IPS-15b (cell line): ENCODE data around the gene ZDHHC5.

ENCODE experiments used
- H3K27me3 ChIP-seq: one replicate; pipeline ENCODE4 v1.6.1; 2013; ENCODE audit warnings: low read length; ENCODE audit not compliant: control insufficient read depth, insufficient read depth
- H3K36me3 ChIP-seq: one replicate; pipeline ENCODE4 v1.6.1; 2013; ENCODE audit warnings: low read length; ENCODE audit not compliant: control insufficient read depth, insufficient read depth
- H3K4me1 ChIP-seq: one replicate; pipeline ENCODE4 v1.6.1; 2013; ENCODE audit warnings: mild to moderate bottlenecking, low read length; ENCODE audit not compliant: control insufficient read depth, insufficient read depth
- H3K4me3 ChIP-seq: one replicate; pipeline ENCODE4 v1.5.1; 2013; ENCODE audit warnings: low read depth, low read length
- H3K9ac ChIP-seq: one replicate; pipeline ENCODE4 v1.6.1; 2013; ENCODE audit warnings: low read depth, mild to moderate bottlenecking, low read length
- H3K9me3 ChIP-seq: one replicate; pipeline ENCODE4 v1.6.1; 2013; ENCODE audit warnings: mild to moderate bottlenecking, low read length; ENCODE audit not compliant: control insufficient read depth, insufficient read depth

ZDHHC5 gene, protein sequence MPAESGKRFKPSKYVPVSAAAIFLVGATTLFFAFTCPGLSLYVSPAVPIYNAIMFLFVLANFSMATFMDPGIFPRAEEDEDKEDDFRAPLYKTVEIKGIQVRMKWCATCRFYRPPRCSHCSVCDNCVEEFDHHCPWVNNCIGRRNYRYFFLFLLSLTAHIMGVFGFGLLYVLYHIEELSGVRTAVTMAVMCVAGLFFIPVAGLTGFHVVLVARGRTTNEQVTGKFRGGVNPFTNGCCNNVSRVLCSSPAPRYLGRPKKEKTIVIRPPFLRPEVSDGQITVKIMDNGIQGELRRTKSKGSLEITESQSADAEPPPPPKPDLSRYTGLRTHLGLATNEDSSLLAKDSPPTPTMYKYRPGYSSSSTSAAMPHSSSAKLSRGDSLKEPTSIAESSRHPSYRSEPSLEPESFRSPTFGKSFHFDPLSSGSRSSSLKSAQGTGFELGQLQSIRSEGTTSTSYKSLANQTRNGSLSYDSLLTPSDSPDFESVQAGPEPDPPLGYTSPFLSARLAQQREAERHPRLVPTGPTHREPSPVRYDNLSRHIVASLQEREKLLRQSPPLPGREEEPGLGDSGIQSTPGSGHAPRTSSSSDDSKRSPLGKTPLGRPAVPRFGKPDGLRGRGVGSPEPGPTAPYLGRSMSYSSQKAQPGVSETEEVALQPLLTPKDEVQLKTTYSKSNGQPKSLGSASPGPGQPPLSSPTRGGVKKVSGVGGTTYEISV

DNA sequence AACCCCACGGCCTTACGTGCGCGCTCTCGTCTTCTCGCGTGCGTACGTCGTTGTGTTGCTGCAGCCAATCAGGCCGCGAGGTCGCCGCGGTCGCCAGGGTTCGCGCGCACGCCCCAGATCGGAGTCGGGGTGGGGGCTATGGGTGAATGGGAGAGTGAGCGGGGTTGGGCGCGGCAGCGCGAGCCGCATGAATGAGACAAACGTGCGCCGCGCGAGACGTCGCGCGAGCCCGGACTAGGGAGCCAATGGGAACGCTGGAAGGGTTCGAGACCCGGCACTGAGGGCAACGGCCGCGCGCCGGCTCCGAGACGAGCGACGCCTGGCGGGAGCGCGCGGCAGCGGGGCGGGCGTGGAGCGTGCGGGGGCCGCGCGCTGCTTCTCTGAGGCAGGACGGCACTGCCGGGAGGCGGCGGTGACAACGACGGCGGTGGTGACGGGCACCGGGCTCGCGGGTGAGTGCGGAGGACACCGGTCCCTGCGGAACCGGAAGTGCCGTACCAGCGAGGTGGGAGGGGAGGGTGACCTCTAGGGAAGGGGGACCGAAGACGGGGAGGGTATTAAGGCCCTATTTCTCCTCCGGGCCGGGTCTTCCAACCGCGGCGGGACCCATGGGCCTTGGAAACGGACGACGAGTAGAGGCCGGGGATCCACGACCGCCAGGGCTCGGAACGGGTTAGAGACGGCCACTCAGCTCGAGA, at the start of gene ZDHHC5:
TSS of gene ZDHHC5 (plus strand) at position 379 of the 698 bp plus-strand sequence. CDS start 4,977 bp downstream, outside the sequence.
- peak within 1 kb of the TSS; percentile 97 for H3K4me3 ChIP-seq
- H3K4me1 ChIP-seq: peaks cover 3% of the 10 kb centered on the region
- H3K36me3 ChIP-seq: no peaks in the 10 kb centered on the region
- no peaks in the 10 kb centered on the region for H3K27me3 ChIP-seq
- H3K9me3 ChIP-seq: no peaks in the 10 kb centered on the region
- H3K9ac ChIP-seq: peak within 1 kb of the TSS; percentile 100

DNA sequence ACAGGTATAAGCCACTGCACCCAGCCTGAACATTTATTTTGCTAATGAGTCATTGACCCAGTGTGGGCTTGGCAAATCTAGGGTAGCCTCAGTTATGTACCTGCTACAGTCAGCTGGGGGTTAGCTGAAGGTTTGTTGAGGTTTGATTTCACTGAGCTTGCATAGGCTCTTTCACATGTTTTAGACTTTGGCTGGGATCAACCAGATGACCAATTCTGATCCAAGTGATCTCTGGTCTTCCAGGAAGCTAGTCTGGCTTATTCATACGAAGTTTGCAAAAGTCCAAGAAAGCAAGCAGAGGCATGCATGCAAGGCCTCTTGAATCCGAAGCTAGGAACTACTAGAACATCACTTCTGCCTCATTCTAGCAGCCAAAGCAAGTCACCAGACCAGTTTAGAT, 49.5 kb upstream of the ZDHHC5 start:
- Histone ChIP-seq H3K27me3 (no peaks in the 10 kb centered on the region), H3K9ac (no peak overlapping the region), H3K4me3 (no peak overlapping the region), H3K9me3 (peaks cover 7% of the 10 kb centered on the region), H3K4me1 (no peaks in the 10 kb centered on the region), H3K36me3 (no peaks in the 10 kb centered on the region)

DNA sequence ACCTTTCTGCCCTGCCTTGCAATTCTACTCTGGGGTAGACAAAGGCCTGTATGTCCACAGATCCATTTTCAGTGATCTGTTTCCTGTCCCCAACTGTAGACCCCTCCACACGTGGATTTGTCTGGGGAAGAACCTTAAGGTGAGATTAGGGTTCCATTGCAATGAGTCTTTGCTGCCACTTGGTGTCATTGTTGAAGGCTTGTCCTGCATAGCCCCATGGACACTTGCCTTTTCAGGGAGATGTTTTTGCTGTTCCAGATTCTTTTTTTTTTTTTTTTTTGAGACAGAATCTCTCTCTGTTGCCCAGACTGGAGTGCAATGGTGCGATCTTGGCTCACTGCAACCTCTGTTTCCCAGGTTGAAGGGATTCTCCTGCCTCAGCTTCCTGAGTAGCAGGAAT, 48.6 kb upstream of the ZDHHC5 start:
- no peak overlapping the region for H3K9ac ChIP-seq
- no peak overlapping the region for H3K4me3 ChIP-seq
- H3K27me3 ChIP-seq: no peaks in the 10 kb centered on the region
- no peaks in the 10 kb centered on the region for H3K4me1 ChIP-seq
- peaks cover 7% of the 10 kb centered on the region for H3K9me3 ChIP-seq
- H3K36me3 ChIP-seq: no peaks in the 10 kb centered on the region

DNA sequence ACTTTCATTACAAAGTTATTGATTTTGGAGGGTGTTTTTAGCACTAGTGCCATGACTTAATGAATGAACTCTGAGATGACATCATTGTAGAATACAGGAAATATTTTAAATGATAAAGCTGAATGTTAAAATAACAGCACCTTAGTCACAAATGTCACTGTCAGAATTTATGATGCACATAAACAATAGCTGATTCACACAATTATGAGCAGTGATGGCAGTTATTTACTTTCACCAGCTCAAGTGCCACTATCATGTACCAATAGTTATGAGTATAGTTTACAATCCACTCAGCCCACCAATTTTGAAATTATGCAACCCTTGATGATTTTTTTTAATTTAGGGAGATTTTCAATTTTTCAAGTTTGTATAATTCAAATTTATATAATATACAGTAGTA, 47.4 kb upstream of the ZDHHC5 start:
- no peak overlapping the region for H3K4me3 ChIP-seq
- H3K9ac ChIP-seq: no peak overlapping the region
- H3K27me3 ChIP-seq: no peaks in the 10 kb centered on the region
- H3K36me3 ChIP-seq: no peaks in the 10 kb centered on the region
- H3K9me3 ChIP-seq: peaks cover 7% of the 10 kb centered on the region
- H3K4me1 ChIP-seq: no peaks in the 10 kb centered on the region

DNA sequence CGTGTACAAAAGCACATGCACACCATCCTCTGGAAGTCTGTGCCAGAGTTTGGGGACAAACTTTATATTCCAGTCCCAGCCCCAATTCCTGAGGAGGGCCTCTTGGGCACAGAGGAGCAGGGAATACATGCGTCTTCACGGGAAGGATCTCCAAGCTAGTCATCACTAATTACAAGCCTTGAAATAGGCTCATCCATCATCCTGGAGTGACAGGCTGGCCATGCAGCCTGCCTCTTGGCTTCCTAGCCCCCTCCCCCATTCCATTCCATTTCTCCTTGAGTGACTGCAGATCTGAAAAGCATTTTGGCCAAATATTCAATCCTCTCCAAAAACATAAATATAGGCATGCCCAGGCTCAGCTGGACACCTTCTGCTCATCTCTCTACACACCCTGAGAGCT, 45.7 kb upstream of the ZDHHC5 start:
- Histone ChIP-seq H3K27me3 (no peaks in the 10 kb centered on the region), H3K4me3 (no peak overlapping the region), H3K9me3 (peaks cover 7% of the 10 kb centered on the region), H3K36me3 (no peaks in the 10 kb centered on the region), H3K4me1 (no peaks in the 10 kb centered on the region), H3K9ac (no peak overlapping the region)

DNA sequence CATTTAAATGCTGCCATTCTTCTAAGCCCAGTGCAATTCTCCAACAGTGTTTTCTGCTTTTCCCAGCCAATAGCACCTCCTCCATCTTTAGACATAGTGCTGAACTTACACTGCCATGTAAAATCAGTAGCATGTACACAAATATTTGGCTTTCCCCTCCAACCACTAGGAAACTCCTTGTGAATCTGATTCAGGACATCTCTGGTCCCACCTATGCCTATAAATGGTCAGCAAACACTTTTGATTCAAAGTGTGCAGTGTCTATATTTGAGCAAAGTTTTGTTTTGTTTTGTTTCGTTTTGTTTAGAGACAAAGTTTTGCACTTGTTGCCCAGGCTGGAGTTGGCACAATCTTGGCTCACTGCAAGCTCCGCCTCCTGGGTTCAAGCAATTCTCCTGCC, 43.0 kb upstream of the ZDHHC5 start:
- Histone ChIP-seq H3K9ac (no peak overlapping the region), H3K4me3 (no peak overlapping the region), H3K9me3 (peaks cover 4% of the 10 kb centered on the region), H3K27me3 (no peaks in the 10 kb centered on the region), H3K4me1 (no peaks in the 10 kb centered on the region), H3K36me3 (no peaks in the 10 kb centered on the region)

DNA sequence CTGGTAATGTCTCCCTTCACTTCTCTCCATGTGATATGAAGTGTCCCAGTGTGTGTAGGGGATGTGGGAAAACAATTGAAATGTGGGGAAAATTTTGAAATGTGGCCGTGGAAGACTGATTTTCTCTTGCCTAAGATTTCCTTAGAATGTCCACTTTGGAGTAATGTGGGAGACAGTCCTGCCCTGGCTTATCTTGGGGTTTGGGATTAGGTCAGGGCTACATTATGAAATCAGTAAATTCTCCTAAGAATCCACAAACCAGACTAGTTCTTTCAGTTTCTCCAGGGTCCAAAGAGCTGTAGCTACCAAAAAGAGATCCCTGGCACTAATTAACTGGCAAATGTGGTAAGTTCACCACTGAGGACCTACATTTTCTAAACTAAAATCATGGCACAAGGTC, 41.0 kb upstream of the ZDHHC5 start:
- peaks cover 3% of the 10 kb centered on the region for H3K27me3 ChIP-seq
- H3K4me3 ChIP-seq: no peak overlapping the region
- no peak overlapping the region for H3K9ac ChIP-seq
- no peaks in the 10 kb centered on the region for H3K4me1 ChIP-seq
- H3K36me3 ChIP-seq: no peaks in the 10 kb centered on the region
- H3K9me3 ChIP-seq: no peaks in the 10 kb centered on the region

DNA sequence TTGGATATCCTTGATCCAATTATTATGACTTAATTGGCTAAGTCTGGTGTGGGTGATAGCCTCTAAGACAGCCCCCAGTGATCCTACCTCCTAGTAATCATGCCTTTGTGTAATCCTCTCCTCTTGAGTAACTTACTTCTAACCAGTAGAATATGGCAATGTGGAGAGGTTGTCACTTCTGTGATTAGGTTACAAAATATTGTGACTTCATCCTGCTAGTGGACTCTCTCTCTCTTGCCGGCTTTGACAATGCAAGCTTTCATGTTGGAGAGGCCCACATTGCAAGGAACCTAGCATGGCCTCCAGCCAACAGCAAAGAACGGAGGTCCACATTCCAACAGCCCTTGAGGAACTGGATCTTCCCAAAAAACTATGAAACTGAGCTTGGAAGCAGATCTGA, 37.7 kb upstream of the ZDHHC5 start:
- Histone ChIP-seq H3K36me3 (no peaks in the 10 kb centered on the region), H3K27me3 (peaks cover 9% of the 10 kb centered on the region), H3K9me3 (no peaks in the 10 kb centered on the region), H3K4me1 (no peaks in the 10 kb centered on the region), H3K4me3 (no peak overlapping the region), H3K9ac (no peak overlapping the region)

DNA sequence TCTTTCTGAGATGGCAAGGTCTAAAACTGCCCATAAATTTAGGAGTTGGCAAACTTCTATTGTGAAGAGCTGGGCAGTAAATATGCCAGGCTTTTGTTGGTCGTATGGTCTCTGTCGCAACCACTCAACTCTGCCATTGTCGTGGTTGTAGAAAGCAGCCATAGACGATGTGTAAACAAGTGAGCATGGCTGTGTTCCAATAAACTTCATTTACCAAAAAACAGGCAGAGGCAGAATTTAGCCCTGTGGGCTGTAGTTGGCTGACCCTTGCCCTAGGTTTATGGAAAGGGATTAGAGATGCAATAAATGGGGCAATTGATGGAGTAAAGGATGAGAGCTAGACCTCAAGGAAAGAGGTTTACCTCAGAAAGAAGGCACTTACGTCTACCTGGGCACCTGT, 35.8 kb upstream of the ZDHHC5 start:
- no peaks in the 10 kb centered on the region for H3K9me3 ChIP-seq
- no peaks in the 10 kb centered on the region for H3K36me3 ChIP-seq
- H3K9ac ChIP-seq: no peak overlapping the region
- H3K4me3 ChIP-seq: no peak overlapping the region
- no peaks in the 10 kb centered on the region for H3K4me1 ChIP-seq
- peaks cover 9% of the 10 kb centered on the region for H3K27me3 ChIP-seq

DNA sequence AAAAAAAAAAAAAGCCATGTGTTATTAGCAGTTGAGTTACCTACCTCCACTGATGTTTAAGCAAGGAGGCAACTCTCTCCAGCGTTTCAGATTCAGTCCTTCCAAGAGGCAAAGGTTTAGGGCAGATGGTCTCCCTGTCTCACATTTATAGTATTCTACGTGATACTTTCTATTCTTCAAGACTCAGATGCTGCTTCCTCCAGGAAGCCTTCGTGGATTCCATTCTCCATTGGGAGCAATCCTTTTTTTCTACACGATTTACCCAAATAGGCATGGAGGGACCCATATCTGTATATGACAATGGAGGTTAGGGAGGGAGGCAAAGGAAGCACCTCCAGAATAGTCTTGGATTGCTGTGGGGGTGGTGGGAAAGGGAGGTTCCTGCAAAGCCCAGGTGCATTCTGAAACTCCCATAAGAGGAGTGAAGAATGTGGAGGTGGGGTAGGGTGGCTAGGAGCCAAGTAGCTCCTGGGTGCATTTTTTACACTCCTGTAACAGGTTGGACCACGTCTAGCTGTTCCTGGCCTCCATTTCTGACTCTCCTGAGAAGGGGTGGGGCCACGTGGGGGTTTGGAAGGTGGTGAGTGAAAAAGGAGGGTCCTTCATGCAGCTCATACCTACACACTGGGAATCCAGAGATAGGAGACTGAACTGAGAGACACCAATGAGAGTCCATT, 34.4 kb upstream of the ZDHHC5 start:
- no peak overlapping the region for H3K9ac ChIP-seq
- peaks cover 9% of the 10 kb centered on the region for H3K27me3 ChIP-seq
- H3K4me1 ChIP-seq: no peaks in the 10 kb centered on the region

DNA sequence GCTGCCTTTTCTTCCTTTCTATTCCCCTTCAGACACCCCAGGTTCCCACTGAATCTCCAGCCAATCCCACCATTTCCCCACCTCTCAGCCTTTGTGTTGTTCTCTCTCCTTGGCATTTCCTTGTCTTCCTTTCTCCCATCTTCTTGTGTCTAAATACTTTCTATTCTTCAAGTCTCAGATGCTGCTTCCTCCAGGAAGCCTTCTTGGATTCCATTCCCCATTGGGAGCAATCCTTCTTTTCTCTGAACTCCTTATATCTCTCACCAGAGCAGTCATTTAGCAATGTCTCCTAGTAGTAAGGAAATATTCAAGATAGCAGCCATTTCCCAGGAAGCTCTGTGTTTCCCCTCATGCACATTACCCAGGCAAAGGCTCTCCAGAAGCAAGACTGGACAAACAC, 33.6 kb upstream of the ZDHHC5 start:
- H3K9me3 ChIP-seq: no peaks in the 10 kb centered on the region
- no peaks in the 10 kb centered on the region for H3K36me3 ChIP-seq
- no peaks in the 10 kb centered on the region for H3K4me1 ChIP-seq
- H3K27me3 ChIP-seq: peaks cover 9% of the 10 kb centered on the region
- H3K9ac ChIP-seq: no peak overlapping the region
- H3K4me3 ChIP-seq: no peak overlapping the region

More for the DNA sequence above, 34.4 kb upstream of the ZDHHC5 start:
- H3K4me3 ChIP-seq: no peak overlapping the region
- no peaks in the 10 kb centered on the region for H3K36me3 ChIP-seq
- no peaks in the 10 kb centered on the region for H3K9me3 ChIP-seq
